Gastroesophageal sphincter (tissue), 3 donors: ENCODE results near the gene LRPAP1.

Source experiments
- EP300 ChIP-seq: sonication (generic); formaldehyde crosslinking; IDR thresholded peaks from one replicate; pipeline ENCODE4 v1.6.1; 2017; ENCODE audit warnings: antibody characterized with exemption, mild to moderate bottlenecking
- POLR2A ChIP-seq, 2 donors: fragments of 450-650 bp; IDR thresholded peaks; one replicate each; pipeline ENCODE4 v1.6.1; 2017; ENCODE audit warnings: antibody characterized with exemption in 2 of 2, mild to moderate bottlenecking in 2 of 2, moderate library complexity in 1 of 2
- POLR2AphosphoS5 ChIP-seq: sonication (generic); formaldehyde crosslinking; IDR thresholded peaks from one replicate; pipeline ENCODE4 v1.6.1; 2017; ENCODE audit warnings: antibody characterized with exemption
- TF ChIP-seq, protein P1 (sequence below), 4 experiments: fragments of 200-600 bp in 2 of 4; fragments of 450-650 bp in 2 of 4; sonication (generic) in 1 of 4; IDR thresholded peaks; one replicate each; pipeline ENCODE4 v1.5.1; 2017 to 2019; ENCODE audit warnings: antibody characterized with exemption in 4 of 4, mild to moderate bottlenecking in 2 of 4, moderate library complexity in 2 of 4

DNA sequence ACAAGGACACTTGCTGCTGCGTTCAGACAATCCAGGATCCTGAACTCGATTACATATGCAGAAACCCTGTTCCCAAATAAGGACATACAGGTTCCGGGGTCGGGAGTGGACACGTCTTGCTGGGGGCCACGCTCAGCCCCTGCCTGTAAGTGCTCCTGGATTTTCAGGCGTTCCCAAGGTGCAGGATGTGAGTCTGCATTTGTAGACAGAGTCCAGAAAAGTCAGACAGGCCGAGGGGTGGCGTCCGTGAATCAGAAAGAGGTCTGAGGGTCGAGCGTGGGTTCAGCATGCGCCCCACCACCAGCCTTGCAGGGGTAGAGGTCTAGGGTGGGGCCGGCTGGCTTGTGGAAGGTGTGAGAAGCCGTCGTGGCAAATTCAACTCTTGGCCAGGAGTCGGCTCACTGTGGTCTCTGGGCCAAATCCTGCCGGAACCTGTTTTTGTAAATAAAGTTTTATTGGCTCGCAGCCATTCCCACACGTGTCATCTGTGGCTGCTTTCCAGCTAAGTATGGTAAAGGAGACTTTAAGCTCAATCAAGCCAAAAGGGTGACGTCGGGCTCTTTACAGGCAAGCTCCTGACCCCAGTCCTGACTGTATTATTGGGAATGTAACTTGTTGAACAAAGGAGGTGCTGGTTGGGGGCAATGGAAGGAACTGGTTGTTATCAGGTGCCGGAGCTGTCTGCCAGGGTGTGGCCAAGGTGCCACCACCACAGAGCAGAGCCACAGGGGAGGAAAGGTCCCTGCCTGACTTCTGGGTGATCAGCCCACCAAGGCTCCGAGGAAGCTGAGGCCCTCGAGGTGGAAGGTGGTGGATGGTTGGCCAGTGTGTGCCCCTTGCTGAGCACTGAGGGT is 61.8 kb downstream of the LRPAP1 start:
- TF ChIP-seq, protein P1, sequence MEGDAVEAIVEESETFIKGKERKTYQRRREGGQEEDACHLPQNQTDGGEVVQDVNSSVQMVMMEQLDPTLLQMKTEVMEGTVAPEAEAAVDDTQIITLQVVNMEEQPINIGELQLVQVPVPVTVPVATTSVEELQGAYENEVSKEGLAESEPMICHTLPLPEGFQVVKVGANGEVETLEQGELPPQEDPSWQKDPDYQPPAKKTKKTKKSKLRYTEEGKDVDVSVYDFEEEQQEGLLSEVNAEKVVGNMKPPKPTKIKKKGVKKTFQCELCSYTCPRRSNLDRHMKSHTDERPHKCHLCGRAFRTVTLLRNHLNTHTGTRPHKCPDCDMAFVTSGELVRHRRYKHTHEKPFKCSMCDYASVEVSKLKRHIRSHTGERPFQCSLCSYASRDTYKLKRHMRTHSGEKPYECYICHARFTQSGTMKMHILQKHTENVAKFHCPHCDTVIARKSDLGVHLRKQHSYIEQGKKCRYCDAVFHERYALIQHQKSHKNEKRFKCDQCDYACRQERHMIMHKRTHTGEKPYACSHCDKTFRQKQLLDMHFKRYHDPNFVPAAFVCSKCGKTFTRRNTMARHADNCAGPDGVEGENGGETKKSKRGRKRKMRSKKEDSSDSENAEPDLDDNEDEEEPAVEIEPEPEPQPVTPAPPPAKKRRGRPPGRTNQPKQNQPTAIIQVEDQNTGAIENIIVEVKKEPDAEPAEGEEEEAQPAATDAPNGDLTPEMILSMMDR (IDR thresholded peaks at IDR 0.05), result no peak
- TF ChIP-seq POLR2AphosphoS5 (no peak), POLR2A (IDR thresholded peaks at IDR 0.05) (no peak), EP300 (no peak)
